ENCODE measurements around the gene CFAP58. TPM values are rescaled to one million over a fixed set of nuclear protein-coding genes. Genes with fewer than 3 reads are reported as not detected.
A peak's percentile ranks its signal among the peaks of the same experiment; 100 is the strongest.

The CFAP58 gene
- 0.22 TPM for total RNA-seq
- polyA plus RNA-seq (ENCODE audit: insufficient read depth in 1 of 8, insufficient read length in 8 of 8, low replicate concordance in 1 of 8), result under 1 TPM; 0.20 to 0.68 (median 0.37) TPM
- long read RNA-seq, donor 1, result 0 reads
- long read RNA-seq, donor 2, result 0 reads
- long read RNA-seq, donor 3, result 0 reads
- long read RNA-seq, donor 4, result 0 reads
- long read RNA-seq, donor 5, result 0 reads
- long read RNA-seq, donor 6, result 0 reads
- long read RNA-seq, donor 7, result 0 reads
- long read RNA-seq, donor 8, result 0 reads
- long read RNA-seq, donor 9, result 0 reads
- long read RNA-seq, donor 10, result 0 reads
- long read RNA-seq, donor 11, result 0 reads

GRCh38 chr10:104353325-104354048 lies at the start of gene CFAP58:
CFAP58 (plus strand) TSS chr10:104353833; CDS start chr10:104353898, 65 bp downstream.
- no peaks in the 10 kb centered on the region for H3K9me3 ChIP-seq (replicated peaks; ENCODE audit: control insufficient read depth, low read depth, low read length)
- no peak within 1 kb of the TSS for H3K27ac ChIP-seq (ENCODE audit: low read length)
- DNase-seq, result peak; percentile 87
- peaks cover 11% of the 10 kb centered on the region for H3K4me1 ChIP-seq (ENCODE audit: control insufficient read depth, insufficient read depth, low read length)
- peak within 1 kb of the TSS; percentile 27 for H3K4me3 ChIP-seq (ENCODE audit: low read length)
- no peaks in the 10 kb centered on the region for H3K36me3 ChIP-seq (ENCODE audit: control insufficient read depth, insufficient read depth, low read length)
- WGBS (ENCODE audit: insufficient coverage), result 1% methylated on average over 40 of the region's 43 CpGs
- H3K27me3 ChIP-seq (ENCODE audit: control insufficient read depth, insufficient read depth, low read length), result peaks cover 28% of the 10 kb centered on the region

- Histone ChIP-seq H3K9me3 (replicated peaks; ENCODE audit: control insufficient read depth, low read depth, low read length) (no peaks in the 10 kb centered on the region), H3K36me3 (ENCODE audit: control insufficient read depth, insufficient read depth, low read length) (no peaks in the 10 kb centered on the region), H3K4me1 (ENCODE audit: control insufficient read depth, insufficient read depth, low read length) (peaks cover 36% of the 10 kb centered on the region), H3K27me3 (ENCODE audit: control insufficient read depth, insufficient read depth, low read length) (no peaks in the 10 kb centered on the region), H3K27ac (ENCODE audit: low read length) (no peak overlapping the region), H3K4me3 (ENCODE audit: low read length) (no peak overlapping the region)
- no peak for DNase-seq
- WGBS (ENCODE audit: insufficient coverage), result no CpG with 5 or more reads among the region's 4 CpGs
These were observed 49.3 kb upstream of the CFAP58 start for GRCh38 chr10:104304356-104304745.

- Histone ChIP-seq H3K9me3 (replicated peaks; ENCODE audit: control insufficient read depth, low read depth, low read length) (no peaks in the 10 kb centered on the region), H3K4me3 (ENCODE audit: low read length) (no peak overlapping the region), H3K27ac (ENCODE audit: low read length) (no peak overlapping the region), H3K4me1 (ENCODE audit: control insufficient read depth, insufficient read depth, low read length) (peaks cover 32% of the 10 kb centered on the region), H3K27me3 (ENCODE audit: control insufficient read depth, insufficient read depth, low read length) (no peaks in the 10 kb centered on the region), H3K36me3 (ENCODE audit: control insufficient read depth, insufficient read depth, low read length) (no peaks in the 10 kb centered on the region)
- WGBS (ENCODE audit: insufficient coverage), result 57% methylated on average over 4 of the region's 8 CpGs
- DNase-seq, result peak; percentile 11
These were observed 48.7 kb upstream of the CFAP58 start for GRCh38 chr10:104304927-104305326.

- Histone ChIP-seq H3K27me3 (ENCODE audit: control insufficient read depth, insufficient read depth, low read length) (no peaks in the 10 kb centered on the region), H3K4me1 (ENCODE audit: control insufficient read depth, insufficient read depth, low read length) (peaks cover 30% of the 10 kb centered on the region), H3K36me3 (ENCODE audit: control insufficient read depth, insufficient read depth, low read length) (peaks cover 7% of the 10 kb centered on the region), H3K27ac (ENCODE audit: low read length) (no peak overlapping the region), H3K4me3 (ENCODE audit: low read length) (no peak overlapping the region), H3K9me3 (replicated peaks; ENCODE audit: control insufficient read depth, low read depth, low read length) (no peaks in the 10 kb centered on the region)
- WGBS (ENCODE audit: insufficient coverage), result 65% methylated on average over 2 of the region's 3 CpGs
- peak; percentile 10 for DNase-seq
These were observed 46.7 kb upstream of the CFAP58 start for GRCh38 chr10:104306897-104307296.

- Histone ChIP-seq H3K4me3 (ENCODE audit: low read length) (no peak overlapping the region), H3K4me1 (ENCODE audit: control insufficient read depth, insufficient read depth, low read length) (peaks cover 38% of the 10 kb centered on the region), H3K36me3 (ENCODE audit: control insufficient read depth, insufficient read depth, low read length) (peaks cover 7% of the 10 kb centered on the region), H3K9me3 (replicated peaks; ENCODE audit: control insufficient read depth, low read depth, low read length) (no peaks in the 10 kb centered on the region), H3K27ac (ENCODE audit: low read length) (no peak overlapping the region), H3K27me3 (ENCODE audit: control insufficient read depth, insufficient read depth, low read length) (no peaks in the 10 kb centered on the region)
- WGBS (ENCODE audit: insufficient coverage), result 66% methylated on average over 5 of the region's 10 CpGs
- peak; percentile 28 for DNase-seq
These were observed 45.8 kb upstream of the CFAP58 start for GRCh38 chr10:104307576-104308438.

GRCh38 chr10:104308439-104308903 lies 45.2 kb upstream of the CFAP58 start:
- Histone ChIP-seq H3K36me3 (ENCODE audit: control insufficient read depth, insufficient read depth, low read length) (peaks cover 10% of the 10 kb centered on the region), H3K27ac (ENCODE audit: low read length) (no peak overlapping the region), H3K9me3 (replicated peaks; ENCODE audit: control insufficient read depth, low read depth, low read length) (no peaks in the 10 kb centered on the region), H3K4me3 (ENCODE audit: low read length) (no peak overlapping the region), H3K27me3 (ENCODE audit: control insufficient read depth, insufficient read depth, low read length) (no peaks in the 10 kb centered on the region), H3K4me1 (ENCODE audit: control insufficient read depth, insufficient read depth, low read length) (peaks cover 38% of the 10 kb centered on the region)
- no peak for DNase-seq
- 51% methylated on average over 4 of the region's 4 CpGs for WGBS (ENCODE audit: insufficient coverage)

GRCh38 chr10:104309980-104310978 lies 43.4 kb upstream of the CFAP58 start:
- no peak for DNase-seq
- Histone ChIP-seq H3K4me1 (ENCODE audit: control insufficient read depth, insufficient read depth, low read length) (peaks cover 34% of the 10 kb centered on the region), H3K4me3 (ENCODE audit: low read length) (no peak overlapping the region)

GRCh38 chr10:104311184-104311720 lies 42.4 kb upstream of the CFAP58 start:
- 85% methylated on average over 3 of the region's 5 CpGs for WGBS (ENCODE audit: insufficient coverage)
- peaks cover 32% of the 10 kb centered on the region for H3K36me3 ChIP-seq (ENCODE audit: control insufficient read depth, insufficient read depth, low read length)
- no peaks in the 10 kb centered on the region for H3K9me3 ChIP-seq (replicated peaks; ENCODE audit: control insufficient read depth, low read depth, low read length)
- H3K27ac ChIP-seq (ENCODE audit: low read length), result no peak overlapping the region
- peaks cover 30% of the 10 kb centered on the region for H3K4me1 ChIP-seq (ENCODE audit: control insufficient read depth, insufficient read depth, low read length)
- no peaks in the 10 kb centered on the region for H3K27me3 ChIP-seq (ENCODE audit: control insufficient read depth, insufficient read depth, low read length)
- no peak overlapping the region for H3K4me3 ChIP-seq (ENCODE audit: low read length)
- no peak for DNase-seq

More at GRCh38 chr10:104309980-104310978, 43.4 kb upstream of the CFAP58 start:
- Histone ChIP-seq H3K27ac (ENCODE audit: low read length) (no peak overlapping the region), H3K9me3 (replicated peaks; ENCODE audit: control insufficient read depth, low read depth, low read length) (no peaks in the 10 kb centered on the region), H3K36me3 (ENCODE audit: control insufficient read depth, insufficient read depth, low read length) (peaks cover 26% of the 10 kb centered on the region), H3K27me3 (ENCODE audit: control insufficient read depth, insufficient read depth, low read length) (no peaks in the 10 kb centered on the region)
- 80% methylated on average over 6 of the region's 15 CpGs for WGBS (ENCODE audit: insufficient coverage)
